ENCODE data around the gene SGSM2. TPM values are rescaled to one million over a fixed set of nuclear protein-coding genes. Genes with fewer than 3 reads are reported as not detected.
A peak's percentile ranks its signal among the peaks of the same experiment; 100 is the strongest.

Gene SGSM2, protein sequence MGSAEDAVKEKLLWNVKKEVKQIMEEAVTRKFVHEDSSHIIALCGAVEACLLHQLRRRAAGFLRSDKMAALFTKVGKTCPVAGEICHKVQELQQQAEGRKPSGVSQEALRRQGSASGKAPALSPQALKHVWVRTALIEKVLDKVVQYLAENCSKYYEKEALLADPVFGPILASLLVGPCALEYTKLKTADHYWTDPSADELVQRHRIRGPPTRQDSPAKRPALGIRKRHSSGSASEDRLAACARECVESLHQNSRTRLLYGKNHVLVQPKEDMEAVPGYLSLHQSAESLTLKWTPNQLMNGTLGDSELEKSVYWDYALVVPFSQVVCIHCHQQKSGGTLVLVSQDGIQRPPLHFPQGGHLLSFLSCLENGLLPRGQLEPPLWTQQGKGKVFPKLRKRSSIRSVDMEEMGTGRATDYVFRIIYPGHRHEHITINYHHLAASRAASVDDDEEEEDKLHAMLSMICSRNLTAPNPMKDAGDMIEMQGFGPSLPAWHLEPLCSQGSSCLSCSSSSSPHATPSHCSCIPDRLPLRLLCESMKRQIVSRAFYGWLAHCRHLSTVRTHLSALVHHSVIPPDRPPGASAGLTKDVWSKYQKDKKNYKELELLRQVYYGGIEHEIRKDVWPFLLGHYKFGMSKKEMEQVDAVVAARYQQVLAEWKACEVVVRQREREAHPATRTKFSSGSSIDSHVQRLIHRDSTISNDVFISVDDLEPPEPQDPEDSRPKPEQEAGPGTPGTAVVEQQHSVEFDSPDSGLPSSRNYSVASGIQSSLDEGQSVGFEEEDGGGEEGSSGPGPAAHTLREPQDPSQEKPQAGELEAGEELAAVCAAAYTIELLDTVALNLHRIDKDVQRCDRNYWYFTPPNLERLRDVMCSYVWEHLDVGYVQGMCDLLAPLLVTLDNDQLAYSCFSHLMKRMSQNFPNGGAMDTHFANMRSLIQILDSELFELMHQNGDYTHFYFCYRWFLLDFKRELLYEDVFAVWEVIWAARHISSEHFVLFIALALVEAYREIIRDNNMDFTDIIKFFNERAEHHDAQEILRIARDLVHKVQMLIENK
- polyA plus RNA-seq (2011; rRNA removed) (23.7 and 43.6 TPM in 2 replicates), polyA minus RNA-seq (2011; rRNA and poly(A)+ RNA removed) (22.6 and 29.6 TPM in 2 replicates)

- H3K36me3 ChIP-seq (ENCODE audit: control insufficient read depth, insufficient read depth, low read length) = 0 out of 2 replicates have a peak, but pooled peaks cover 3% of the 10 kb centered on the region
- H3K4me3 ChIP-seq (ENCODE audit: low read depth, low read length) = peak within 1 kb of the TSS; percentile 69
- POLR2A ChIA-PET = no interaction called here
- H3K27me3 ChIP-seq (ENCODE audit: control insufficient read depth, insufficient read depth, low read length) = no peaks in the 10 kb centered on the region
- no peak for TF ChIP-seq CTCF (IDR thresholded peaks at IDR 0.05; ENCODE audit: insufficient read depth, low read depth, low read length)
- CTCF ChIA-PET = interaction anchor here (0.6 to 2.1 kb wide), 11 partner anchors 9 to 284 kb away, joined by 3 to 10 read pairs (median 3); partner anchors contain the start of gene HIC1
- DNase-seq (ENCODE audit: low read depth) = no peak
Observed at GRCh38 chr17:2336852-2337543, at the start of gene SGSM2. Gene SGSM2 (plus strand): TSS chr17:2337501. CDS start chr17:2337689, 188 bp downstream.

- CTCF ChIA-PET = interaction anchor here (1.2 kb wide), 1 partner anchor 233 kb away, joined by 3 read pairs; no protein-coding TSS in a partner anchor
- Histone ChIP-seq H3K36me3 (ENCODE audit: control insufficient read depth, insufficient read depth, low read length) (peaks cover 3% of the 10 kb centered on the region), H3K4me3 (ENCODE audit: low read depth, low read length) (no peak overlapping the region), H3K27me3 (ENCODE audit: control insufficient read depth, insufficient read depth, low read length) (no peaks in the 10 kb centered on the region)
- no peak for TF ChIP-seq CTCF (IDR thresholded peaks at IDR 0.05; ENCODE audit: insufficient read depth, low read depth, low read length)
- POLR2A ChIA-PET = no interaction called here
- DNase-seq (ENCODE audit: low read depth) = no peak
Observed at GRCh38 chr17:2289878-2290478, 47.3 kb upstream of the SGSM2 start.

DNA sequence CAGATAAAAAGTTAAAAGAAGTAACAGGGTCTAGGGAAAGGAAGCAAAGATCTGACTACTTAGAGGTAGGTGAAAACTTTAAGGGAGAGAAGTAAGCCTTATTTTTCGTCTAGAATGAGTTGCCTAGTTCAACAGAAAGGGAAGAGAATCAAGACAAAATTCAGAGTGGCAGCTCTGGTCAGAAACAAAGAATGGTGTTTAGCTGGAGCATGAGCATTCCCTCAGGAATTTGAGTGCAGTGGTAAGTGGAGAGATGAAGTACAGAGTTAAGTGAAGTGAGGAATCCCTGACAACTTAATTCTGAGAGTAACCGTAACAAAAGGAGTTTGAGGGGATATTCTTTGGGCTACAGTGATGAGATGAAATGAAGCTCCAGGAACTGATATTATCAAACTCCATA lies 45.2 kb upstream of the SGSM2 start:
- ChIA-PET CTCF (interaction anchor here (0.8 to 1.4 kb wide), 4 partner anchors 11 to 238 kb away, joined by 3 to 4 read pairs (median 3); no protein-coding TSS in a partner anchor), POLR2A (no interaction called here)
- no peak overlapping the region for H3K4me3 ChIP-seq (ENCODE audit: low read depth, low read length)
- TF ChIP-seq CTCF (IDR thresholded peaks at IDR 0.05; ENCODE audit: insufficient read depth, low read depth, low read length) = no peak
- H3K27me3 ChIP-seq (ENCODE audit: control insufficient read depth, insufficient read depth, low read length) = no peaks in the 10 kb centered on the region
- peaks cover 6% of the 10 kb centered on the region for H3K36me3 ChIP-seq (ENCODE audit: control insufficient read depth, insufficient read depth, low read length)
- no peak for DNase-seq (ENCODE audit: low read depth)

- Histone ChIP-seq H3K4me3 (ENCODE audit: low read depth, low read length) (no peak overlapping the region), H3K27me3 (ENCODE audit: control insufficient read depth, insufficient read depth, low read length) (no peaks in the 10 kb centered on the region), H3K36me3 (ENCODE audit: control insufficient read depth, insufficient read depth, low read length) (peaks cover 18% of the 10 kb centered on the region)
- CTCF ChIA-PET = no interaction called here
- POLR2A ChIA-PET = no interaction called here
- no peak for DNase-seq (ENCODE audit: low read depth)
- no peak for TF ChIP-seq CTCF (IDR thresholded peaks at IDR 0.05; ENCODE audit: insufficient read depth, low read depth, low read length)
Observed at GRCh38 chr17:2295575-2295974, 41.7 kb upstream of the SGSM2 start.

Measured in BJ (cell line).